SIG-M5 treated with dmso at 0.1 percent for 504 hours (cell line): ENCODE measurements around the gene FRMD6.
"Not testable (repeated sequence)": the region's sequence is repeated elsewhere in the genome, so short reads cannot be mapped to it uniquely, and the experiment has no call there.

Source experiments
- DNase-seq: peaks from one replicate; lab custom pipeline; 2025; ENCODE audit not compliant: unreplicated experiment; lab: John Stamatoyannopoulos, UW

Gene FRMD6

DNA sequence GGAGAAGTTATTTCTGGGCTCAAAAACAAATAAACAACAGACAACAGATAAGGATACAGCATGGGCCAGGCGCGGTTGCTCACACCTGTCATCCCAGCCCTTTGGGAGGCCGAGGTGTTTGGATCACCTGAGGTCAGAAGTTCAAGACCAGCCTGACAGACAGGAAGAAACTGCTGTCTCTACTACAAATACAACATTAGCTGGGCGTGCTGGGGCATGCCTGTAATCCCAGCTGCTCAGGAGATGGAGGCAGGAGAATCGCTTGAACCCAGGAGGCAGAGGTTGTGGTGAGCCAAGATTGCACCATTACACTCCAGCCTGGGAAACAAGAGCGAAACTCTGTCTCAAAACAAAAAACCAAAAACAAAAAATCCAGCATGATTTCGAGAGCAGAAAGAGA lies 117.6 kb downstream of the FRMD6 start:
- DNase-seq = not testable (repeated sequence)

DNA sequence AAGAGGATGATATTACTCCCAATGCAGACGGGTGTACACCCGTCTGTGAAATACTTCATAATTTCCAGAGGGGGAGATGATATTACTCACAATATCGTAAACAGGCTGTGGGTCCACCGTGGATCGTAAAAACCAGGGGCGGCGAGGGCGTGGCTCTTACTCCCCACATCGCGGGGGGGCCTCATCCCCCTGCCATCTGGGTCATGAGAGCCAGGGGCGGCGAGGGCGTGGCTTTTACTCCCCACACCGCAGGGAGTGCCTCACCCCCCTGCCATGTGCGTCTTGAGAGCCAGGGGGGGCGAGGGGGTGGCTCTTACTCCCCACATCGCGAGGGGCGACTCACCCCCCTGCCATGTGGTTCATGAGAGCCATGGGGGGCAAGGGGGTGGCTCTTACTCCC lies 122.5 kb downstream of the FRMD6 start:
- DNase-seq = no peak

DNA sequence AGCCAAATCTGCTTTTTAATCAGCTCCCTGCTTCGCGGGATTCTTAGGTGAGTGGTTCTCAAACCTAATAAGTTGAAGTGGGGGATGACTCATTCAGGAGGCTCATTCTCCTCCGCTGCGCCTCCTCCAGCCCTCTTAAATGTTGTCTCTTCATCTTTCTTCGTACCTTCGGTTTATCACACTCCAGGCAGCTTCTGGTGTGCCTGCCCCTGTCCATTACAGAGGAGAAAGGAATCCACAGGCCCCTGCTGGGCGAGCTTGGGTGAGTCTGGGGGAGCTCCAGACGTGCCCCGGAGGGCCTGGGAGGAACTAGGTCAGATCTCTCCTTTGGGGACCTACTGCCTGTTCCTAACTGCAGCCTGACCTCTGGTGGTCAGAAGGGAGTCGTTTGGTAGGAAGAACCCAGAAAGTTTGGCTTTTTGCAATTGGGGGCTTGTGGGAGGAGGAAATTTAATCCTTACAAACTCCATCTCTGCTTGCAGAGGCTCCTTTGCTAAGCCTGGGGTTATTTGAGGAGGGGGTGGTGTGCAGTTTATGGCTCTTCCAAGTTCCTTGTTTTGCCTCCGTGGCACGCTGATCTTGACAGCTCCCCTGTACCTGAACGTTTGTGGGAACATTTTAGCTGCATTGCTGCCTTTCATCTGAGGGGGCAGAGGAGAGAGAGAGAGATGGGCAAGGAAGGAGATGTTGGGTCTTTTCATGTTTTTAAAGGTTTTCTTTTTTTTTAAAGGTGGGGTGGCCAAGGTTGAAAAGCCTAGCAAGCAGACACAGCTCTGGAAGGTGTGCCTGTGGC lies 124.6 kb downstream of the FRMD6 start:
- DNase-seq = peak; percentile 15

DNA sequence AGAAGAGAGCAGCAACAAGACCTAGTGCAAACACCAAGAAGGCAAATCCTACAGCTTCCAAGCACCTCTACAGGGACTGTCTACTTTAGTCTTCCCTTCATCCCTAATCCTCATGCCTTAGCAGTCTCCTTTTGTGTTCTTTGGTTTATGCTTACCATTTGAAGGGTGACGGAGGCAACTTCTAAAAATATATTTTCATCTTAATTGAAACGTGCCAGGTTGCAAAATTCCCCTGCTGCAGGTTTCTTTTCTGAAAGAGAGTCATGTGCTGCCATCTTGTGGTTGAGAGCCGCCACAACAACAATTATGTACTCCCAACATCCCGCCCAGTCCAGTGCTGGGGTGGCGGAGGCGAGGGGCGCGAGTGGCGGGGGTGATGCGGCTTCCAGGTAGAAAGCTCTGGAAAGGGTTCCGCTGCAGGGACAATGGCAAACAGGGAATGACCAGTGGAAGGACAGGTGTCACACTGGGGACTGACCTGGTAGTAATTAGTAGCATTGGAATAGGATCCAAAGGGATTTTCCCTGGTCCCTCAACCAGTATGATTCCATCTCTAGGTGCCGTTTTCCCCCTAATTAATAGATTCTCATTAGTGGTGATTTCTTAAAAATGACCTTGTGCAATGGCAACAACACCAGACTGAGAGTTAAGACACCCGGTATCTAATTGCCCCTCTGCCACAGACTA lies 128.4 kb downstream of the FRMD6 start:
- DNase-seq = peak; percentile 48
